GM21825 (cell line): Measurements from ENCODE around the gene LAMC3.

Experiments
- ATAC-seq: cut with Tn5 transposase; IDR thresholded peaks from one replicate; pipeline ENCODE4 v1.9.1; 2021; ENCODE audit warnings: mild to moderate bottlenecking, moderate library complexity; ENCODE audit not compliant: unreplicated experiment

The LAMC3 gene

GRCh38 chr9:131008909-131009618, at the start of gene LAMC3:
Gene LAMC3, plus strand, starts transcription at chr9:131009174. Its CDS starts 41 bp downstream, at chr9:131009215.
- no peak for ATAC-seq

DNA sequence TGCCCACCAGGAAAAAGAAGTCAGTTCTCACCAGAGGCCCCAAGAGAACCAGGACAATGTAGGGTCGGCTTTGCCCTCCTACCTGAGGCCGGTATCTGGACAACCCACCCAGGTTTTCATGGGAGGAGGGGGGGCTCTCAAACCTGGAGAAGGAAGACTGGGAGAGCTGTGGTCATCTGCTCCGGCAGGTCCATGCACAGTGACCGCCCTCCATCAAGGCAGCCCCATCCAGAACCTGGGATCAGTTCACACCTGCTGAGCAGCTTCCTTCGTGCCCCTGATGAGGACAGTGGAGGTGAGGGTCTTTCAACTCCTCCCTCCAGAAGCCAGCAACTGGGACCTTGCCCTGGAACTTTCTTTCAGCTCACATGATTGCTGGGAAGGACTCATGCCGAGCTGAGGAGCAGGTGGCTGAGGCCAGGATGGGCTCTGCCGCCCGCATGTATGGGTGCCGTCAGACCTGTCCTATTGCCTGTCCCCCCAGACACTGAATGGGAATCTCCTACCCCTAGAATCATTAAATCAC, 49.1 kb upstream of the LAMC3 start:
- no peak for ATAC-seq

- ATAC-seq = no peak
Measured at GRCh38 chr9:130960522-130961378, 48.2 kb upstream of the LAMC3 start.

DNA sequence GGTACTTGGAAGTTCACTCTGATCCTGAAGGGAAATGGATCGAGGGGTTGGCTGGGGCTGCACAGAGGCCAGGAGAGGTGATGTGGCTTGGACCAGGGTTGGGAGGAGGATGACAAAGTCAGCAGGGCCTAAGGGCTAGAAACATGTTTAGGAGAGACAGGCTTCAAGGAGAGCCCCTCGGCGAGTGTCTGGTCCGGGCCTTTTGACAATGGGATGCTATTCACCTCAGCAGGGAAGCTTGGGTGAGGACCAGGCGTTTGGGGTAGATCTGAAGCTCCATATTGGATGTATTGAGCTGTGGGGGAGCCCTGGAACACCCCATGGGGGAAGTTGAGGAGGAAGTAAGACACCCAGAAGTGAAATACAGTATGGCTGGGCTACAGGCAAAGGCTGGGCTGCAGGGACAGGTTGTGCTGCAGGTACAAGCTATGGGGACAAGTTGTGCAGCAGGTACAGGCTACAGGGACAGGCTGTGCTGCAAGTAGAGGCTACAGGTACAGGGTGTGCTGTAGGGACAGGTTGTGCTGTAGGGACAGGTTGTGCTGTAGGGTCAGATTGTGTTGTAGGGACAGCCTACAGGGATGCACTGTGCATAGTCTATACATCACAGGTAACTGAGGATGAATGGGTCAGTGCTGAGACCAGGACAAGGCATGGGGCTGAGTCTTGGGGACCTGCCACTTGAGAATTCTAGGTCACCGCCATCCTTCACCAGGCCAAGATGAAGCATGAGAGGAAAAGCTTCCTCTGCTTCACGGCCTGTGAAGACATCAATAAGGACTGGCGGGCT, 47.3 kb upstream of the LAMC3 start:
- ATAC-seq = no peak

GRCh38 chr9:130962418-130963316, 46.3 kb upstream of the LAMC3 start:
- no peak for ATAC-seq

DNA sequence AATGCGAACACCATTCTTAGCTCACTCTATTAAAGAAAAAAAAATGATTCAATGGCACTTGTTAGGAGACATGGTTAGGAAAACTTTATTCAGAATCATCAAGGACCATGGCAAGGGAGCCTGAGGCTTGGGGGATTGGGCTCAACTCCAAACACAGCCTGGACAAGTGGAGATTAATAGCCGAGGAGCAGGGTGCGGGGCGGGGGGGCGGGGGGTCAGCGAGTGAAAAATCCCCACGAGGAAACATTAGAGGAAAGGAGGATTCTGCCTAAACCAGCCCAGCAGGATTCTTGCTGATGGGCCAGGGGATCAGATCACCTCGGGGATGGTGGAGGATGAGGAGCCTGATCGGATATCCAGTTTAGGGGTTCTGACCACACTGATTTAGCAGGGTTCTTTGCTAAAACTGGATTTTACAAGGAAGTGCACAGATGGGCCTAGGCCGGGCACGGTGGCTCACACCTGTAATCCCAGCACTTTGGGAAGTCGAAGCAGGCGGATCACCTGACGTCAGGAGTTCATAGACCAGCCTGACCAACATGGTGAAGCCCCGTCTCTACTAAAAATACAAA, 45.6 kb upstream of the LAMC3 start:
- no peak for ATAC-seq

- no peak for ATAC-seq
Measured at GRCh38 chr9:130963916-130964315, 45.1 kb upstream of the LAMC3 start.

- no peak for ATAC-seq
Measured at GRCh38 chr9:130965680-130966079, 43.3 kb upstream of the LAMC3 start.

GRCh38 chr9:130970052-130970451, 38.9 kb upstream of the LAMC3 start:
- ATAC-seq = no peak

GRCh38 chr9:130970855-130971254, 38.1 kb upstream of the LAMC3 start:
- ATAC-seq = no peak

DNA sequence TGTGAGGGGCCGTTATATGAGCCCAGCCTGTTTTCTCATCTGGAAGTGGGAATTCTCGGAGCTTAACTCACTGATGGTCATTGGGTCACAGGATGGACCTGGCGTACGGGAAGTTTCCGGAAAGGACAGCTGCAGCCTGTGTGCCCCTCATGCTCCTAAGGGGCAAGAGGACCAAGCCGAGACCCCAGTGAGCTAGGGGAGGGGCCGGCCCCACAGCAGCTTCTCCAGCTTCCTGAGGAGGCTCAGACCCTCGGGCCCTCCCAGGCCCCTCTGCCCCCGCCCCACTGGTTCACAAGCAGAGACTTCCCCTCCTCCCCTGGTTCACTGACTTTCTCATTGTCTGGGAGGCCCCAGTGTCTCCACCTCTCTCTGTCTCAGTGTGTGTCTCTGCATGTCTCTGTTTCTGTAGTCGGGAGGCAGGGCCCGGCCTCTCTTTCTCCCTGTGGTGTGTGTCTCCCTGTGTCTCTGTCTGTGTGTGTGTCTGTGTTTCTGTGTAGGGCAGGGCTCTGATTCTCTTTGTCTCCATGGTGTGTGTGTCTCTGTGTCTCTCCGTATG, 37.6 kb upstream of the LAMC3 start:
- ATAC-seq = no peak

DNA sequence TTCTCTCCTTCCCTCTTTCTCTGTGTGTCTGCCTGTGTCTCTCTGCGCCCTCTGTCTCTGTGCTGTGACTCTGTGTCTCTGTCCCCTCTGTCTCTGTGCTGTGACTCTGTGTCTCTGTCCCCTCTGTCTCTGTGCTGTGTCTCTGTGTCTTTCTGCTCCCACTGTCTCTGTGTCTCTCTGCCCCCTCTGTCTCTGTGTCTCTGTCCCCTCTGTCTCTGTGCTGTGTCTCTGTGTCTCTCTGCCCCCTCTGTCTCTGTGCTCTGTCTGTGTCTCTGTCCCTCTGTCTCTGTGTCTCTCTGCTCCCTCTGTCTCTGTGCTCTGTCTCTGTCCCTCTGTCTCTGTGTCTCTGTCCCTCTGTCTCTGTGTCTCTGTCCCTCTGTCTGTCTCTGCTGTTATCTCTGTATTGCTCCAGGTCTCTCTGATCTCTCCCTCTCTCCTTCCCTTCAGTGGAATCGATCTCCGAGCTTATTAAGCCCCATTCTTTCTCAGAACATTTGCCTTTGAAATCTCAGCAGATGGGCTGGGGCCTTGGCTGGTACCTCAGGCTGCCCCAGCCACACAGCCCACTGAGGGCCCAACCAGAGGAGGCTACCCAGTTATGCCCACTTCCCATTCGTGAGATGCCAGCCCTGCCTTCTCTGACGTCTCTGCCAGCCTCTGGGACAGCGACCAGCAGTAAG, 36.6 kb upstream of the LAMC3 start:
- ATAC-seq = no peak

- no peak for ATAC-seq
Measured at GRCh38 chr9:130972957-130973685, 35.9 kb upstream of the LAMC3 start.

DNA sequence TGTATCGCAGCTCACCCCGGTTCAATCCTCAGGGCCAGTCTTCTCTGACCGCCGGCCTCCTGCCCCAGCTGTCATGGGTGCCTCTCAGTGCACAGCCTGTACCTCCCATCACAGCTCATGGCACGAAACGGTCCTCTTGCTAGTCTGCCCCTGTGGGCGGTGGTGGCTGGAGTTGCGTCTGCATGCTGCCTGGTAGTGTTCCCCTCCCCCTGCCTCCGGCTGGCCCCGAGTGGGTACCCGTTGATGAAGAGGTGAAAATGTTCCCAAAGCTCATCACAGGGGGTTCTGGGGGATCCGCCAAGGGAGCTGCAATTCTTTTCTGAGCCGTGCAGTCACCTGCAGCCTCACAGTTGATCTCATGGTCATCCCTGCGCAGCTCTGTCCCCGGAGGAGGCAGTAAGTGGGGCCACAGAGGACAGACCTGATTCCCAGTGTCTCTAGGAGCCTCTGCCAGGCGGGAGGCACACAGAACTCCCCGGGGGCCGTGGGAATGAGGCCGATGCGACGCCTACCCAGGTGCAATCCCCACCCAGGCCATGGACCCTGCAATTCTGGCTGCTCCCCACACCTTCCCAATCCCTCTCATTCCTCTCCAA, 35.2 kb upstream of the LAMC3 start:
- no peak for ATAC-seq

DNA sequence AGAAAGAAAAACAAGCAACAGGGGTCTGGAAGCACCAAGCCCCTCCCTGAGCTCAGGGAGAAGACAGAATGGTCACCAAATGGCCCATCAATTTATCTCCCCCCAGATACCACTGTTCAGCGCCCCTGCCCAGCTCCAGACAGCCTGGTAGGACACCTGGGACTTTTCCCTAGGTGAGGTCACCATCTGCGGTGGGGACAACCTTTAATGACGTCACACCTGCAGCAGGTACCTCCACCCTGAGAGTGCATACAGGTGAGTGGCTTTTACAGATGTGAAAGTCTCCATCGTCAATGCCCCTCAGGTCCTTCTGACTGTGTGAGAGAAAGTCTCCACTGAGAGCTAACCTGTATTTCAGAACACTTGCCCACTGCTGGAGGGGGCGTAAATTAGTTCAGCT, 34.3 kb upstream of the LAMC3 start:
- ATAC-seq = no peak

- no peak for ATAC-seq
Measured at GRCh38 chr9:130975156-130975555, 33.8 kb upstream of the LAMC3 start.

DNA sequence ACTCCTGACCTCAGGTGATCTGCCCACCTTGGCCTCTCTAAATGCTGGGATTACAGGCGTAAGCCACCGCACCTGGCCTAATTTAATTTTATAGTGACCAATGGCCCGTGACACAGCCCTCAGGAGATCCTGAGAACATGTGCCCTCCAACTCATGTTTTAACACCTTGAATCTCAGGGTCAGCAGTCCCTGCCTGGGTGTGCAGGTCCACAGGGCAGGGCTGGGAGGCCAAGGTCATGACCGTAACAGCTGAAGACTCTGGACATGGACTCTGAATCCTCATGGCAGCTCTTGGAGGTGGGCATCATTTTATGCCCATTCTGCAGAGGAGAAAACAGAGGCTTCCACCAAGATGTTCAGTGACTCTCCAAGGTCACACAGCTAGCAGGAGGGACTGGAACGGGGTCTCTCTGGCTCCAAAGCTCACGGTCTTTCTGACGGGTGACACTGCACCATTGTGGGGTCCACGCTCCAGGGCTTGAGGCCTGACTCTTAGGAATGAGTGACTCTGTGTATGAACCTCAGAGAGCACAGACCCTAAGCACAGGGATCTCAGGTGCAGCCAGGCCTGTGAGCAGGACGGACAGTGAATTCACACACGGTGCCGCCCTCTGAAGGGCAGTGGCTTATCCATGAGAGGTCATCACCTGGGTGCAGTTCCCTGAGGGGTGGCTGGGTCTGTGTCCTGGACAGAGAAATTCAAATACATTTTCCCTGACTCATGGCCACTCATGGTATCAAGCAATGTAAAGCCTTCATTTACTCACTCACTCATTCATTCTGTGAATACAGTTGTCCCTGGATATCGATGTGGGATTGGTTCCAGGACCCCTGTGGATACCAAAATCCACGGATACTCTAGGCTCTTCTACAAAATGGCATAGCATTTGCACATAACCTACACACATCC, 32.8 kb upstream of the LAMC3 start:
- no peak for ATAC-seq
